Astrocyte (in vitro differentiated cells and primary cell): ENCODE measurements around the gene CLTCL1.

Experiments
- EZH2 ChIP-seq: IDR thresholded peaks from 2 replicates; pipeline ENCODE4 v1.6.1; 2012; ENCODE audit warnings: mild to moderate bottlenecking, low read length, inconsistent platforms; ENCODE audit not compliant: insufficient read depth
- TF ChIP-seq, protein P1 (sequence below): IDR thresholded peaks from 2 replicates; pipeline ENCODE4 v1.5.1; 2011; ENCODE audit warnings: low read depth, mild to moderate bottlenecking, inconsistent platforms, low read length, moderate library complexity; ENCODE audit not compliant: insufficient read depth

- TF ChIP-seq, protein P1, sequence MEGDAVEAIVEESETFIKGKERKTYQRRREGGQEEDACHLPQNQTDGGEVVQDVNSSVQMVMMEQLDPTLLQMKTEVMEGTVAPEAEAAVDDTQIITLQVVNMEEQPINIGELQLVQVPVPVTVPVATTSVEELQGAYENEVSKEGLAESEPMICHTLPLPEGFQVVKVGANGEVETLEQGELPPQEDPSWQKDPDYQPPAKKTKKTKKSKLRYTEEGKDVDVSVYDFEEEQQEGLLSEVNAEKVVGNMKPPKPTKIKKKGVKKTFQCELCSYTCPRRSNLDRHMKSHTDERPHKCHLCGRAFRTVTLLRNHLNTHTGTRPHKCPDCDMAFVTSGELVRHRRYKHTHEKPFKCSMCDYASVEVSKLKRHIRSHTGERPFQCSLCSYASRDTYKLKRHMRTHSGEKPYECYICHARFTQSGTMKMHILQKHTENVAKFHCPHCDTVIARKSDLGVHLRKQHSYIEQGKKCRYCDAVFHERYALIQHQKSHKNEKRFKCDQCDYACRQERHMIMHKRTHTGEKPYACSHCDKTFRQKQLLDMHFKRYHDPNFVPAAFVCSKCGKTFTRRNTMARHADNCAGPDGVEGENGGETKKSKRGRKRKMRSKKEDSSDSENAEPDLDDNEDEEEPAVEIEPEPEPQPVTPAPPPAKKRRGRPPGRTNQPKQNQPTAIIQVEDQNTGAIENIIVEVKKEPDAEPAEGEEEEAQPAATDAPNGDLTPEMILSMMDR = no peak
- no peak for TF ChIP-seq EZH2
Observed at GRCh38 chr22:19184276-19184997, 107.1 kb downstream of the CLTCL1 start.
